ENCODE measurements around the gene ABCA12.
"Not testable (repeated sequence)": the region's sequence is repeated elsewhere in the genome, so short reads cannot be mapped to it uniquely, and the experiment has no call there.

The ABCA12 gene, protein sequence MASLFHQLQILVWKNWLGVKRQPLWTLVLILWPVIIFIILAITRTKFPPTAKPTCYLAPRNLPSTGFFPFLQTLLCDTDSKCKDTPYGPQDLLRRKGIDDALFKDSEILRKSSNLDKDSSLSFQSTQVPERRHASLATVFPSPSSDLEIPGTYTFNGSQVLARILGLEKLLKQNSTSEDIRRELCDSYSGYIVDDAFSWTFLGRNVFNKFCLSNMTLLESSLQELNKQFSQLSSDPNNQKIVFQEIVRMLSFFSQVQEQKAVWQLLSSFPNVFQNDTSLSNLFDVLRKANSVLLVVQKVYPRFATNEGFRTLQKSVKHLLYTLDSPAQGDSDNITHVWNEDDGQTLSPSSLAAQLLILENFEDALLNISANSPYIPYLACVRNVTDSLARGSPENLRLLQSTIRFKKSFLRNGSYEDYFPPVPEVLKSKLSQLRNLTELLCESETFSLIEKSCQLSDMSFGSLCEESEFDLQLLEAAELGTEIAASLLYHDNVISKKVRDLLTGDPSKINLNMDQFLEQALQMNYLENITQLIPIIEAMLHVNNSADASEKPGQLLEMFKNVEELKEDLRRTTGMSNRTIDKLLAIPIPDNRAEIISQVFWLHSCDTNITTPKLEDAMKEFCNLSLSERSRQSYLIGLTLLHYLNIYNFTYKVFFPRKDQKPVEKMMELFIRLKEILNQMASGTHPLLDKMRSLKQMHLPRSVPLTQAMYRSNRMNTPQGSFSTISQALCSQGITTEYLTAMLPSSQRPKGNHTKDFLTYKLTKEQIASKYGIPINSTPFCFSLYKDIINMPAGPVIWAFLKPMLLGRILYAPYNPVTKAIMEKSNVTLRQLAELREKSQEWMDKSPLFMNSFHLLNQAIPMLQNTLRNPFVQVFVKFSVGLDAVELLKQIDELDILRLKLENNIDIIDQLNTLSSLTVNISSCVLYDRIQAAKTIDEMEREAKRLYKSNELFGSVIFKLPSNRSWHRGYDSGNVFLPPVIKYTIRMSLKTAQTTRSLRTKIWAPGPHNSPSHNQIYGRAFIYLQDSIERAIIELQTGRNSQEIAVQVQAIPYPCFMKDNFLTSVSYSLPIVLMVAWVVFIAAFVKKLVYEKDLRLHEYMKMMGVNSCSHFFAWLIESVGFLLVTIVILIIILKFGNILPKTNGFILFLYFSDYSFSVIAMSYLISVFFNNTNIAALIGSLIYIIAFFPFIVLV (N-terminal part only)

DNA sequence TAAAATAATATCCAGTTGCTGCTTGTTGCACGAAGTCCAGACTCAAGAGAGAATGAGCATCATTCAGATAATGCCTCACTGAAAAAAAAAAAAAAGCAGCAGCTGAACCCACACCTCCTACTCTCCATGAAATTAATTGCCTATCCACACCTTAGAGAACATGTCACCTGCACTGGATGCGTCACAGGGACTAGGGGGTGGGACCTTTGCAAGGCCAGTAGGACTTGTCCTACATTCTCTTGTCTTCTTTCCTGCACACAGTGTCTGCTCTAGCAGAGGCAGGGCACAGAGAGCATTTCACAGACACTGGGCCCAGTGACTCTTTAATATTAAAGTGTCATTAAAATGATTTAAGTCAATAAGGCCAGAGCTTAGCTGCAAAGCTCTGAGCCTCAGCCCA is at the start of gene ABCA12:
Gene ABCA12 (minus strand): TSS at position 148 of the 400 bp plus-strand sequence. CDS start 418 bp downstream, outside the sequence.
- DNase-seq, result no peak

DNA sequence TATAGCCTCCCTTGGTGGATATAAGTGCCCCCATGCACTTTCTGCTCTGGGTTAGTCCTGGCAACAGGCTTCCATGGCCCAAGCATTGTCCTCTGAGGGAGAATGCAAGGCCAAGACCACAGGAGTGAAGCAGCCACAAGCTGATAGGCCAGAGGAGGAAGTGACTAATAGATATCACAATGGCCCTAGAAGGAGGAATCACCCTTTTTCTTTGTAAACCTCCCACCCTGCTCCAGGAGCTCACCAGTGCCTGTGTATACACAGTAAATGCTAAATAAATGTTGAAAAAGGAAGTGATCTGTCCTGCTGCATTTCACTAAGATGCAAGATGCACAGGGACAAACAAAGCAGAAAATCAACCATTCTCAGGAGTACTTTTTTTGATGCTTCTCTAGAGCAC is 49.7 kb upstream of the ABCA12 start:
- DNase-seq, result no peak

DNA sequence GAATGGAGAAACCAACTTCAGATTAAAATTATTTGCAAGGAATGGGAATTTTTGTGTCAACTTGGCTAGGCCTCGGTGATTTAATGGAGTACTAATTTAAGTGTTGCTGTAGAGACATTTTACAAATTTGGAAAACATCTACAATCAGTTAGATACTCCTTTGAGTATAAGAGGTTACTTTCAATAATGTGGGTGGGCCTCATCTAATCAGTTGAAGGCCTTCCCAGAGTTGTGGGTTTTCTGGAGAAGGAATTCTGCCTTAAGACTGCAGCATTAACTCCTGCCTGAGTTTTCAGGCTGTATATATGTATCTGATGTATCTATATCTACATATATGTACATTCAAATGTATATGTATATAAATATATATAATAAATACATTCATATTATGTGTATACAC is 47.6 kb upstream of the ABCA12 start:
- DNase-seq, result no peak

DNA sequence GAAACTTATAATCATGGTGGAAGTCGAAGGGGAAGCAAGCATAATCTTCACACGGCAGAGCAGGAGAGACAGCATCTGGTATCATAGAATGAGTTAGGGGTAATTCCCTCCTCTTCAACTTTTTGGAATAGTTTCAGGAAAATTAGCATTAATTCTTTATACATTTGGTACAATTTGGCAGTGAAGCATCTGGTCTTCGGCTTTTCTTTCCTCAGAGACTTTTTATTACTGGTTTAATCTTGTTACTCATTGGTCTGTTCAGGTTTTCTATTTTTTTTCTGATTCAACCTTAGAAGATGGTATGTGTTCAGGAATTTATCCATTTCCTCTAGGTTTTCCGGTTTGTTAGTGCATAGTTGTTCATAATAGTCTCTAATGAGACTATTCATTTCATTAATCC is 39.7 kb upstream of the ABCA12 start:
- DNase-seq, result no peak

DNA sequence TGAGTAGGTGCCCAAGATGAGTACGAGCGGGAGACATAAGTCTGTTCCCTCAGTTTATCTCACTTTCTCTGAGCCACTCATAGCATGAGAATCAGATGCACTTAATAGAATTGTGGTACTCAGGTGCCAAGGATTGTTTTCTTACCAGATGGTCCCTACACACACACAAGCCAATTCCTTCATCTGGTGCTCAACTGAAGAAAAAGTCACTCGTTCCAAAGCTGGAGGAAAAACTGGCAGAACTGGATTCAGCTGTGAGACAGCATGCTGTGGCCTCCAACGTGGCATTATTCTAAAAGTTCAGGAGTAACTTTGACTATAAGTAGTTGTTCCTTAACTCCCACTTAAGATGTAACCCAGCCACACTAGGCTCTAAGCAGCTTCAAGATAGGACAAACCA is 33.4 kb upstream of the ABCA12 start:
- DNase-seq, result no peak

DNA sequence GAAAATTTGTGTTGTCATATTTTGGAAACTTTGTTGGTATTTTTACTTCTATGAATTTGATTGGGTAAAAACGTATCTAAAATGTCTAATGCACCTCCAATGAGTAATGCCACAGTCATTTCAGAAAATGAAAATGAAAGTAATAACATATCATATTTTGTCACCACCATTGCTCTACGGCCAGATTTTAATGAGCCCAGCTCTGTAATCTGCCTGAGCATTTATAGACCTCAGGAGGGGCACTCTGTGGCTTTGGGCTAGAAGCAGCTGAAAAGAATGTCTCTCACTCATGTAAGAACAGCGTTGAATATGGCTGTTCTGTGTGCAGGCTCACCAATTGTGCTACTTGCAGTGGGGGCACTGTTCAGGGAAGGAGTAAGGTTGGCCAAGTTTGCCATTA is 32.7 kb upstream of the ABCA12 start:
- no peak for DNase-seq

DNA sequence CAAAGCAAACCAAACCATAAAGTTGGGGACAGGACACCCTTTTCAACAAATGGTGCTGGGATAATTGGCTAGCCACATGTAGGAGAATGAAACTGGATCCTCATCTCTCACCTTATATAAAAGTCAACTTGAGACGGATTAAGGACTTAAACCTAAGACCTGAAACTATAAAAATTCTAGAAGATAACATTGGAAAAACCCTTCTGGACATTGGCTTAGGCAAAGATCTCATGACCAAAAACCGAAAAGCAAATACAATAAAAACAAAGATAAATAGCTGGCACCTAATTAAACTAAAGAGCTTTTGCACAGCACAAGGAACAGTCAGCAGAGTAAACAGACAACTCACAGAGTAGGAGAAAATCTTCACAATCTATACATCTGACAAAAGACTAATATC is 28.1 kb upstream of the ABCA12 start:
- DNase-seq, result not testable (repeated sequence)

DNA sequence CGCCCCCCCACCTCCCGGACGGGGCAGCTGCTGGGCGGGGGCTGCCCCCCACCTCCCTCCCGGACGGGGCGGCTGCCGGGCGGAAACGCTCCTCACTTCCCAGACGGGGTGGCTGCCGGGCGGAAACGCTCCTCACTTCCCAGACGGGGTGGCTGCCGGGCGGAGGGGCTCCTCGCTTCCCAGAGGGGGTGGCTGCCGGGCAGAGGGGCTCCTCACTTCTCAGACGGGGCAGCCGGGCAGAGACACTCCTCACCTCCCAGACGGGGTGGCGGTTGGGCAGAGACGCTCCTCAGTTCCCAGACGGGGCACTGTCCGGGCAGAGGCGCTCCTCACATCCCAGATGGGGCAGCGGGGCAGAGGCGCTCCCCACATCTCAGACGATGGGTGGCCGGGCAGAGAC is 24.9 kb upstream of the ABCA12 start:
- DNase-seq, result not testable (repeated sequence)

DNA sequence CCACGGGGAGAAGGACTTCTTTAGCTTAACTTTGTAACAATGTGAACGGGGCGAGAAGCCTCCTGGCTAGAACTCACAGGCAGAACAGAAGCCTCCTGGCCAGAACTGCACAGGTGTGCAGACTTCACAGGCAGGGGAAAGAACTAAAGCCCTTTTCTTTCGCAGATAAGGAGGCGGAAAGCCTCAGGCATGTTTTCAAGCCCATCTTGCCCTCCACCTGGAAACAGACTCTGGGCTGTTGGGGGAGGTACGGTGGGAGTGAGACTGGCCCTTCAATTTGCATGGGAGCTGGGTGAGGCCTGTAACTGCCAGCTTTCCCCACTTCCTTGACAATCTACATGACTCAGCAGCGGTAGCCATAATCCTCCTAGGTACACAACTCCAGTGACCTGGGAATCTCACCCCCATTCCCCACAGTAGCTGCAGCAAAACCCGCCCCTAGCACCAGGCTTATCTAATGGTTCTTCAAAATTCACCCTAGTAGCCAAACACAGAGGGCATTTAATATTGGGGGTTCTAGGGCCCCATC is 22.9 kb upstream of the ABCA12 start:
- DNase-seq, result no peak

DNA sequence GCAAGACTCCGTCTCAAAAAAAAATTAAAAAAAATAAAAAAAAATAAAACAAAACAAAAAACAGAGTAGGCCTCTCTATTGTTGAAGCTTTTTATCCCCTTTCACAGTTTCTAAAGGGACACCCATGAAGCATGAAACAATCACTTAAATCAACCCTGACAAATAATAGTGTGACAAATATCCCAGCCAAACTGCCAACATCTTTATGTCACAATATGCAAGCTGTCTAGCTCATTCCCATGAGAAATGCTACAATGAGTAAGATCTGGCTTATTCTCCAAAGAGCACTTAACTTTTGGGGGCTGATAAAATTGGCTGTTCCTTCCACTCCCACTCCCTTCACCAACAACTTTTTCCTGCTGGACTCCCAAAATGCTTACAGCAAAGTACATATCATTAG is 21.7 kb upstream of the ABCA12 start:
- DNase-seq, result no peak

DNA sequence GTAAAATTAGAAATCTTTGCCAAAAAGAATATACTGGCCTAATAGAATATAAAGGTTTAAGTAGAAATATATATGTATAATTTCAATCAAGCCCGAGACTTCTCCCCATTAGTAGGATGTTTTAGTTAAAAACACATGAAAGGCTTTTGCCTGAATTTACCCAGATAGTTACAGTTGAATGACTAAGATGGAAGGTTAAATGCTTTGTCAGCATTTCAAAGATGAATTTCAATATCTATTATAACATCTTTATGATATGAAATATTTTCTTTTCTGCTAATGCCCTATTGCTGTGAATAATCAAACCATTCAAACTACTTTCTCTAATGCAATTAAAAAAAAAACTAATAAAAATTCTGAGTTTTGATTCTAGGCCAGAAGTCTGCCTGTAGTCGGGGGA is 18.0 kb upstream of the ABCA12 start:
- DNase-seq, result no peak

DNA sequence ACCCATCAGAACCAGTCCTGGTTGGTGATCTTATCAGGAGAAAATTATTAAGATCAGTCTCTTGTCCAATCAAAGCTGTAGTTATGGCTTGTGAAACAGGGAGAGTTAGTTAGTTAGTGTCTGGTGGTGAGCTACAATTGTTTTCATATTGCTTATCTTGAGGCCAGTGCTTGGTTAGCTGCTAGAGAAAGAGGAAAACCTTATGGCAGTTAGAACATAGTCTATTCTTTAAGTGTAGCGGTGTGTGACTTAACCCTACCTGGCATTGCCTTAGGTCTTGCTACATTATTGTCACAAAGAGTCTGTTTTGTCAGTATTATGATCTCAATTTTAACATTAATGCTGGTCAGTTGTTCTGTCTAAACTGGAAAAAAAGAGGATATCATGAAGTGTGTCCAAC is 11.5 kb upstream of the ABCA12 start:
- no peak for DNase-seq

DNA sequence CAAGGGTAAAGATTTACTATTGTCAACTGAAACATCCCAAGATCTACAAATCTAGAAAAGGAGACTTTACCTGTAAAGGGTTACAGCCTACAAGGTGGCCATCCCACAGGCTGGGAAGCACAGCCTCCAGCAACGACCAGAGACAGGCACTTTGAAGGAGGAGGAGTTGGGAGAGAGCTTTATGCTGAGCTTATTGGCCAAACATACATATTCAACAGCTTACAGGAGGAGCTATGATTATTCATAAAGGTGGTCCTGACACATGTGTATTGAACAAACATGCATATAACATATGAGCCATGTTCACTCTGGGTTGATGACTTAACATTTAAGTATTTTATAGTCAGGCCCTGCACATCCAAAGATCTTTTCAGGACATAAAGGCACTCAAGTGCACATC is 11.1 kb upstream of the ABCA12 start:
- no peak for DNase-seq

DNA sequence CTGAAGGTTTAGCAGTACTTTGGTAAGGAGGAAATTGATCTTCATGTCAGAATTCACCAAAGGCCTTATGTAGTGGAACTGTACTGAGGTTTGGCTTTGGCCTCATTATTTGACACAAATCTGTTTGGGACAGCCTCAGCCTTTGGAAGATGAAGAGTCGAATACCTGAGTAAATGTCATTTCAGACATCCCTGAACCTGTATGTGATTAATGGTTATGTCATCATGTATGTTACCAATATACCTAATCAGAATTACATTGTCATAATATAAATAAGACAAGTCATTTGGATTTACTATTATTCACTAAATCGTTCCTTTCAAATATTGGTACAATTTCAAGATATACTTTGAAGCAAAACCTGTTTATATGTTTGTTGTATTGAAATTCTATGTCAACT is 10.6 kb upstream of the ABCA12 start:
- no peak for DNase-seq

DNA sequence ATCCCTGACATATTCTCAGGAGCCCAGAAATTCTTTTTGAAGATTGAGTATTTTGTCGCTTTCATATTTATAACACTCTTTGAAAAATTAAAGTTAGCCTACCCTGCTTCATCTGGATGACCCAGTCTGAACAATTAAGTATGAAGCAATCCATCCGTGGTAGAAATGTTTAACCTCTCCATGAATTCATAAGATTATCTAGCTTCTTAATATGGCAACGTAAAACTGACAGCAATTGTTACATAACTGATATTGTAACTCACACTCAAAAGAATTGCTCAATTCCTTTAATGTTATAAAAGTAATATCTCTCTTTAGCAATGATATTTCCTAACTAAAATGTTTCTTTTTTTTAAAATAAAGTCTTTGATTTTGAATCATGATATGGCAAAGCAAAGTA is 7.2 kb upstream of the ABCA12 start:
- DNase-seq, result no peak

DNA sequence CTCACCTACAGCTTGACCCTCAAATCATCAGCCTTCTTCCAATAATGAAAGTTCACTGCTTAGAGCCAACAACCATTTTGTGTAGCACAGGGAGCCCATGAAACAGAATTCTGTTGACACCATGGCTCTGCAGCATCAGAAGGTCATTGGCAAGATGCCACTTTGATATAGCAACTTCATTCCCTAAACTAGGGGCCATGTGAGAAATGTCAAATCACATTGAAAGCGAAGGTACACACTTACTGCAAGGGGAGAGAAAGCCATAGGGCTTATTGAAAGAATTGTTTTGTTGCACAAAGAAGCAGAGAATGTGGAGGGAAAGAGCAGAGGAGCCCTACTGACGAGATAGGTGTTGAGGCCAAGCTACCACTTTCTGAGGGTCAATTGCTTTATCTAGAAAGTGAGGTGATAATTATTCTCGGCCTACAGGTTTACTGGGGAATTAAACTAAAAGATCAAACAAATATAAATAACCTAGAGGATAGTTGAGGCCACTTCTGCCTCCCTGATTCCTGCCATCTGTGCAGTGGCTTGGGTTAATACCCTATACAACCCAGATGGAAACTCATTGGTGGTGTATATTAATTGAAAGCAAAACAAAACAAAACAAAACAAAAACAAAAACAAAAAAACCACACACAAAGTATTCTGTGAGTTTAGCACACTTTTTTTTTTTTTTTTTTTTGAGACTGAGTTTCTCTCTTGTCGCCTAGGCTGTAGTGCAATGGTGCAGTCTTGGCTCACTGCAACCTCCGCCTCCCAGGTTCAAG is 5.9 kb upstream of the ABCA12 start:
- no peak for DNase-seq

DNA sequence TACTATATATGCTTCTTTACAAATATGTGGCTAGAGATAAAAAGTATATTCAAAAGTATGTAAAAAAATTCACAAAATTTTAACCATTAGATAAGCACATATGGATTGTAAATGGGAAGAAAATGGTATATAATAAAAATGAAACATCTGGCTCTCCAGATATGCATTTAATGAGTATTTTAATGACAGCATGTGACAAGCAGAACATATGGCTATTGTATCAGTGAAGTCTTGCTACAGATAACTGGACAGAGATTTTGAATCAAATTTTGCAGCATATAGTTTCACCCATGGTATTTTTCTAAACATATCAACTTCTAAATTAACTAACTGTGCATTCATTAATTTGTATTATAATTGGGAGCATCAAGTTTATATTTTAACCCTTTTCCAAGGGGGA is 5.0 kb upstream of the ABCA12 start:
- no peak for DNase-seq

DNA sequence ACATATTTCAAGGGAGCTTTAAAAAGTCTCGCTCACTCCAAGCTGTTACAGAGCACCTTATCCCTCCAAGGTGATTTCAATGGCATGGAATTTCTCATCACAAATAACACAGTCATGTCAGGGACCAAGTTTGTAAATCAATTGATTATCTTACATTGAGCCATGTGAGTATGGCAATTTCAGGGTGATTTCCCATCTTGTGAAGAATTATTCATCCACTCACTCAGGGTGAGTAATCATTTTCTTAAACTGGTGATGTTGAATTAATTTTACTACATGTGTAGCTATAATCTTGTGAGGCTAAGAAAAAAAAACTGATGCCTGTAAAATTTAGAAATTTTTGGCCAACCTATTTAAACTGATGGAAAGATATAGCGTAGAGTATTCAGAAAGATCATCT is 3.3 kb upstream of the ABCA12 start:
- DNase-seq, result no peak

DNA sequence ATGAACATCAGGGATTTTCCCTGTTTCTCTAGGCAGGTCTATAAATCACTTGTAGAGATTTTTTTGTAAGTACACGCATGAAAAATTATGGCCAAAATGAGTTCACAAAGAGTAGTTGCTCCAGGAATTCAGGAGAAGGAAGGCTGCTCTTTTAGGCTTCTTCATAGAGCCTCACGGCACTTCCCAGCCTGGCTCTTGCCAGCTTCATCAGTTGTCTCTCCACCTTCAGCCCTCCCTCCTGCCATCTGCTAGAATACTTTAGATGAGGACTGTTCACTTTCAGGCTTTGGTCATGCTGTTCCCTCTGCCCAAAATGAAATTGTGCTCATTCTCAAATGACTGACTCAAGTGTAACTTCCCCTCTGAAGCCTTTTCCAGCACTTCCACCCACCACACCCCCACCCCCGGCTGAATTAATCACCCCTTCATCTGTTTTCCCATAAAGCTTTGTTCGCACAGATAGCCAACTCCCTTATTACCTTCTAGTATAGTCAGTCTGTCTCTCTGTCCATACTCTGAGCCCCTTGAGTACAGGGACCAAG is 1.8 kb upstream of the ABCA12 start:
- no peak for DNase-seq

DNA sequence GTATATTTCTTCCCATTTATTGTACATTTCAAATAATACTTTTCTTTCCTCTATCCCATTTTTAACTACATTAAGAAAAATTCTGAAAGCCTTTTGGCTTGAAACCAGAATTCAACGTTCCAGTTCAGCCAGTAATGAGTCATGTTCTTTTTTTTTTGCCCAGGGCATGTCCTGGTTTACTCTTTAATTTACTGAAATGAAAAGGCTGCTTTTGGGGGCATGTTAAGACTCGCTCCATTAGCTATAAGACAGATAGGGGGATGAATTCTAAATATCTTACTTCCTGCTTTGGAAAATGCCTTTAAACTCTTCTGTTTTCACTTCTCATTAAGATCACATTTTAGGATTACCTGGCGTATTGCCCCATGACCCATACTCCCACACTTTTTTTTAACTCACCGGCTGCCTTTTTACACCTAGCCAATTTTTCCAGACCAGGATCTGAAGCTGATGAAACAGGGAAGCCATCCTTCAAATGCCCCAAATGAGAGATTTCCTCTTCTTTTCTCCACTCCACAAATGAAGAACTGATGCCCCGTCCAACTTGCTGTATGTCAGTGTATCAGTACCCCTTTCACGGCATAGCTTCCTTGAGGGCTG is 585 bp downstream of the ABCA12 start:
- no peak for DNase-seq

DNA sequence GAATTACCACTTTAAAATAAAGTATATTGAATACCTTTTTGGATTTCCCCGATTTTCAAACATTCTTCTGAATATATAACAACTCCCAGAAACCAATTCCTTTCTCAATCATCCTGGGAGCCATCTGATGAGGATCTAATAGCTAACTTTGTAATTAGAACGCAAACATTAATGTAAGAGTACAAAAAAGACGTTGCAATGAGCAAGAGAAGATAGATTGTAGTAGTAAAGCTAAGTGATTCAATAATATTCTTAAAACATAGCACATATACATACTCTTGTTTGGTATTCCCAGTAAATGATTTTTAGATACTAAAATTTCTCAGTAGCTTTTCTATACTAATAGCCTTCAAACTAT is 1.1 kb downstream of the ABCA12 start:
- no peak for DNase-seq

All from activated gamma-delta T cell treated with Interleukin-2 at 50 U/mL for 16 hours (primary cell).